CD4-positive, alpha-beta T cell treated with Interleukin-15 for 4 hours (primary cell): ENCODE data around the gene HPCAL1.

Experiments used
- DNase-seq: peaks from one replicate; pipeline ENCODE4 v3.0.0-alpha.2; 2020; ENCODE audit warnings: low spot score

Gene HPCAL1

DNA sequence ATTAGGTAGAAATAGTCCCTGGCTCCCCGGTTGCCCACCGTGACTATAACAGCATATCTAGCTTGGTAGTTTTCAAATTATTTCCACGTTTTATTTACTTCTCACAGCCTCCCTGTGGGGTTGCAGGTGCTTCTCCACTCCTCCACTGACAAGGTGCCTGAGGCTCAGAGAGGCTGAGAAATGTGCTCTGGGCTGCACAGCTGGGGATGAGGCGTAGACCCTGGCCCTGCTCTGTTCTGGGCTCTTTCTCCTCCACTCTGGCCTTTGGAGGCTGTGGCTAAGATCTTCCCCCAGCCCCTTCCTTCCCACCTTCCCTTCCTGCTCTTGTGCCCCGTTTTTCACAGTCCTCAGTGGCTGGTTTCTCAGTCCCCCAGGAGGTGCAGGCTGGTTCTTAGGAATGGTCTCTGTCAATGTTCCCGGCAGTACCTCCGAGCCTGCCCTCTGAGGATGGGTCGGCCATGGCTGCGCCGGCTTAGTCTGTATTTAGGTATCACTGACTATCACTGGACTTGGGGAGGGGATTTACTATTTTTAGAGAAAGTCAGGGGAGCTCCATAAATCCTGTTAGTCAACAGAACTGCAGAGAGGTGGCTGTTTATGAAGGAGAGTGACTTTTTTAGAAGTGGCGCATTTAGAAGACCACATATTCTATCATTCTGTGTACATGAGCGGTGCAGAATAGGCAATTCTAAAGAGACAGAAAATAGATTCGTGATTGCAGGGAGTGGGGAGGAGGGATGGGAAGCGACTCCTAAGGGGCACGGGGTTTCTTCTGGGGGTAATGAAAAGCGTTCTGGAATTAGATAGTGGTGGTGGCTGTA, 35.0 kb downstream of the HPCAL1 start:
- DNase-seq: no peak

DNA sequence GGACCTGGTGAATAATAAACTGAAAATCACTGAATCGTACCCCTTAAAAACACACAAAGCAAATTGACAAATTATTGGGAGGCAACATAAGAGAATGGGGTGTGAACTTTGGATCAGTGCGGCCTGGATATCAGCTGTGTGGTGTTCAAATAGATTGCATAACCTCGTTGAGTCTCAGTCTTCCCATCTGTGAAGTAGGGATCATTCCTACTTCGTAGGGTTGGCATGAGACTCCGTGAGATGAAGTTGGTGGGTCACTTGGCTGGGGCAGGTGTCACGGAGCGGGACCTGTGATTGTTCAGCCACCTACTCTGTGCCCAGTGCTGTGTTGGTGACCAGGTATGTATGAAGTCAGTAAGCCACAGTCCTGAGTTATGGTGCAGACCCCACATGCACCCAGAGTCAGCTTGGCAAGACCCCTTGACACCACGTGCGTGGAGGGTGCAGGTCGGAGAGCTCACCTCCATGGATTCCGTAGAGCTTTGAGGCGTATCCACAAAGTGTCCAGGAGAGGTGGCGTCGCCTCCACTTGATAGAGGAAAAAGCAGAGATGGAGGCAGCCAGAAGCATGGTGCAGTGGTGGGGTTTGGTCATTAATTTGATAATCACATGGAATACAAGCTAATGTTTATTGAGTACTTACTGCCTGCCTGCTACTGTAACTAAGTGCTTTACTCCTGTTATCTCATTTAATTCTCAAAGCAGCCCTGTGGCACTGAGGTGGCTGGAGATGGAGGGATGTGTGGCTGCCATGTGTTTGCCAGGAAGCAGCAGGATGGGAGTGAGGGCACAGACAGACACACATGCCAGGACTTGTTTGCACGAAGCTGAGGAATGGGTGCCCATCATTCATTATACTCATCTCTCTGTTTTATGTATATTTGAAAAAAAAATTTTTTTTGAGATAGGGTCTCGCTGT, 35.8 kb downstream of the HPCAL1 start:
- no peak for DNase-seq

DNA sequence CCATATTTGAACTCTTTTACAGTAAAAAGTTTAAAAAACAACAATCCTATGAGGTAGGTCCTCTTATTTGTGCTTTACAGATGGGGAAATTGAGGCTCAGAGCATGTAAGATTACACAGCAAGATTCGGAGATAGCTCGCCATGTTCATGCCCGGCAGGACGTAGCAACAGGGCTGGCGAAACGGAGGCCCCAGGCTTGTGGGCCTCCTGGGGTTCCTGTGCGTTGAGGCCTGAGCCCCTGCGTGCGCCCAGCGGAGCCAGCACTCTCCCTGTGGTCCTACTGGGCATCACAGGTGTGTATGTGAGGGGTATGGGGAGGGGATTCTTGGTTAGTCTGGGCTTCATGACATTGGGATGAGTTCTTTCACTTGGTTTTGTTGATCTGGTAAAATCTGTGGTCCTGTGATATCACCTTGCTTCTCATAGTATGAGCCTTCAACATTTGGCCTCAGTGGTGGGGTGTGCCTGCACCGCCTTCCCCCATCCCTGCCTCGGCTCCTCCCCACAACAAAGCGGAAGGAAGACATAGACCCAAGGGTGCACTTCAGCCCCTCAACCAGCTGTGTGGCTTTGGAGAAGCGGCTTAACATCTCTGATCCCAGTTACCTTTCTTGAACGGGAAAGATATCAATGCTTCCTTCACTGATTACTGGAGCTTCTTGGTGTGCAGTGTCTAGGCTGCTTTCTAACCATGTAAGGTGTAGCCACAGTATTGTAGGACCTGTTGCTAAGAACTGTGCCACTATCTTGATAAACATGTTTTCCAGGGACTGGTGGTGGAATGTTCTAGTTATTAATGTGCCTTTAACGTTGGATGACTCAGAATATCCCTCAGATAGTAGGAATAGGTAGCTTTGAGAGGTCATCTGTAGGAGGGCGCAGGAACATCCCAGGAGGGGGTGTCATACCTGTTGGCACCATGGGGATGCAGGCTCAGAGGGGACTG, 37.2 kb downstream of the HPCAL1 start:
- DNase-seq: no peak

DNA sequence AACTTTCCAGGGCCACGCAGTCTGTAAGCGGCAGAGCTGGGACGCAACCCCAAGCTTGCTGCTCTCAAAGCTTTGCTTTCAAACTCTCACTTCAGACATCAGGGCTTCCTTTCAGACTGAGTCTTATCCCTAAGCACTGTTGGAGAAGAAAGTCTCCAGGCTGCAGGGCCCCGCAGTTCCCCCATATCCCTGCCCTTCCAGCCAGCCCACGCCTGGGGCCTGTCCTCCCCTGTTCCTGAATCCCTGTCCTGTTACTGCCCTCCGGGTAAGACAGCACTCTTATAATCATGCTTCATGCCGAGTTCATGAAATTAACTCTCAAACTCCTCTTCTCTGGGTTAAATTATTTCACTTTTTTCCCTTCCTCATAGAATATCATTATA, 37.9 kb downstream of the HPCAL1 start:
- DNase-seq: no peak

DNA sequence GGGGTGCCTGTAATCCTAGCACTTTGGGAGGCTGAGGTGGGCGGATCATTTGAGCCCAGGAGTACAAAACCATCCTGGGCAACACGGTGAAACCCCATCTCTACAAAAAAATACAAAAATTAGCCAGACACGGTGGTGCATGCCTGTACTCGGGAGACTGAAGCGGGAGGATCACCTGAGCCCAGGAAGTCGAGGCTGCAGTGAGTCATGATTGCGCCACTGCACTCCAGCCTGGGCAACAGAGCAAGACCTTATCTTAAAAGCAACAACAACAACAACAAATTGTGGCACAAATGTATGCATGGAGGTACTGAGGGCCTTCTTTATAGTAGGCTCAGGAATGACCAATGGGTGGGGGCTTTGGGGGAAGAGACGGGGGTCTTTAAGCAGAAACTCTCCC, 38.5 kb downstream of the HPCAL1 start:
- no peak for DNase-seq

DNA sequence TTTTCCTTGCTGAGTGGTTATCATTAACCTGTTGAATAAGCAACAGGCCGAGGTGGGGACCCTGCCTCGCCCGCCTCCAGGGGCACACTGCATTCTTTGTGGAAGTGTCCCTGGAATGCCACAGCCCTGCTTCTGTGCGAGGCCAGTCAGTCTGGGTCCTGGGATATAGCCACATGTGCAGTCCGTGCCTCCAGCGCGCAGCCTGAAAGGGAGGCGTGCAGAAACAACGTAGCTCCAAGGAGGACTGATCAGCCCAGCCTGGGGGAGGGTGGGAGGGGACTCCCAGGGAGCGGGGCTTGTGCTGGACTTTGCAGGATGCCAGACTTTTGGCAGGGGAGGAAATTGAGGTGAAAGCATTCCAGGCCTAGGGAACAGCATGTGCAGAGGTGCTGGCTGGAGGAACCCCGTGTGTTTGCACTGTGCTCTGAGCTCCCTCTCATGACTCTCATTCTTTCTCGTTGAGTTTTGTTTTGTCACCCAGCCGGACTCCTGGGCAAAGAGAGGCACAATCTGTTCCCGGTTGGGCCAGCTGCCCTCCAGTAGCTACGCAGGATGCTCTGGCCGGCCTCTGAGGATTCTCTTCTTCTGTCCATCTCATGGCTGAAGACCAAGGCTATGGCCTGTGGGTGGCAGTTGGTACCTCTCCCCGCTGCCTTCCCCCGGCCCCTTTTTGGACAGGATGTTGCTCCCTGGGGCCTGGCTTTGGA, 39.7 kb downstream of the HPCAL1 start:
- DNase-seq: no peak

DNA sequence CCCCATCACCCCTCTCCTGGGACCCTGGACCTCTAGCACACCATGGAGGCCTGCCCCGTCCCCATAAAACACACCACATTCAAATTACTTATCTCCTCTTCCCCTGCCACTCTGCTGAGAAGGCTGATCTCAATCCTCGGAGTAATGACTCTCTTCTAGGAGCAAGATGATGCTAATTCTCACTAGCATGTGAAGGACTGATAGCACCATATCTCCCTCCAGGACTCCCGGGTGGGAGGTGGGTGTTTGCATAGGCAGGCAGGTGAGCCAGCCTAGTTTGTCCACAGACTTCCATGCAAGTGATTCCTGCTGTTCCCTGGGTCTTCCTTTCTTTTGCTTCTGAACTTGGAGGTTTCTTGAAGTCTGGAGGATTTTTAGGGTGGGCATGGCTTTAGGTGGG, 40.5 kb downstream of the HPCAL1 start:
- no peak for DNase-seq

DNA sequence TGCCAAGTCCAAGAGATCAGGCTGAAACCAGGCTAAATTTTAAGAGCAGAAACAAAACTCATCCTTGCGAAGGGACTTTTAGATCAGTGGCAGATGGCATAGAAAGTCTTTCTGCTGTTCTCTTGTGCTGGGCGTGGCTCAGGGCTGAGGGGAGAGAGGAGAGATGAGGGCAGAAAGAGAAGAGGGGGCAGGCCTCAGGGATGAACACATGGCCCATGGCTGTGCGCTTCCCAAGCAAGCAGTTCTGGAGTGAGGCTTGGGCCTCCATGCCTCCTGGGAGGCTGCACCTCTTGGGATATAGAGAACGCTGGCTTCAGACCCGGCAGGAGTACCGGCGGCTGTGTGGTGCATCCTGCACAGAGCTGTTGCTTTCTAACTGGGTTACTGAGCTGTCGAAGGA, 41.0 kb downstream of the HPCAL1 start:
- no peak for DNase-seq

DNA sequence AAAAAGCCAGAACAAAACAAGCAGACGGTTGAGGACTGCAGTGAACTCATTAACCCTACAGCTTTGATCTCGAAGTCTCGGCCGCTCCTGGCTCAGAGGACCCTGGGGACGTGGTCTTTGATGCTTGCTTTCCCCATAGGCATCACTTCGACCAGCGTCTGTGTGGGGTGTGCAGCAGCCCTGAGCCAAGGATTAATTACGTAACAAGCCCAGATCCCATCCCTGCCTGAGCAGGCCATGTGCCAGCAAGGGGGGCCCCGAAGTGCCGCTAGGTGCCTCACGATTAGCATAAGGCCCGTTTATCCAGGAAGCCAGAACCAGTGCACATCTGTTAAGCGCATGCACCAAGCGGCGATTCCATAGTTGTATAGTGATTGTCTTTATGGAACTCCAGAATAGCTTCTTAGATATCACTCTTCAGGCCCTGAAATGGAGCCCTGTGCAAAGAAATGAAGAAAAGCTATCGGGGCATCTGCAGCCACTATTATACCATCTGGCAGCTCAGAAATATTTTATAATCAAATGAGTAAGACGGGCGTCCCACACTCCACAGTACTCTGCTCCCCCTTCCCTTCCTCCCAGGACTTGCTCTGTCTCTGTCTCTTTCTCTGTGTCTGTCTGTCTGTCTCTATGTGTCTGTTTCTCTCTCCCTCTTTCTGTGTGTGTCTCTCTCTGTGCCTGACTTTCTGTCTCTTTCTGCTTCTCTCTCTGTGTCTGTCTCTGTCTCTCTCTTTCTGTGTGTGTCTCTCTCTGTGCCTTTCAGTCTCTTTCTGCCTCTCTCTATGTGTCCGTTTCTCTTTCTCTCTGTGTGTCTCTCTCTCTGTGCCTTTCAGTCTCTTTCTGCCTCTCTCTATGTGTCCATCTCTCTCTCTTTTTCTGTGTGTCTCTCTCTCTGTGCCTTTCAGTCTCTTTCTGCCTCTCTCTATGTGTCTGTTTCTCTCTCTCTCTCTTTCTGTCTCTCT, 41.7 kb downstream of the HPCAL1 start:
- no peak for DNase-seq

DNA sequence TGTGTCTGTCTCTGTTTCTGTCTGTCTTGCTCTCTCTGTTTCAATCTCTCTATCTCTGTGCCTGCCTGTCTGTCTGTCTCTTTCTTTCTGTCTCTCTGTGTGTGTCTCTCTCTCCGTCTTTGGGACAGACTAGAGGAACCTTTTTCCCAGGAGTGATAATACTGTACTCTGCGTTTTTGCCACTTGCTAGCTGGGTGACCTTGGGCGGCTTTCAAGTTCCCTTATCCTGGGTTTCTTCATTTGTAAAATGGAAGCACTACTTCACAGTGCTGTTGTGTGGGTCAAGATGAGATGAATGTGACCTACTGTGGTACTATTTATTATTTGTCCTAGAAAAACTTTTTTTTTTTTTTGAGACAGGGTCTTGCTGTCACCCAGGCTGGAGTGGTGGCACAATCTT, 42.4 kb downstream of the HPCAL1 start:
- DNase-seq: no peak

DNA sequence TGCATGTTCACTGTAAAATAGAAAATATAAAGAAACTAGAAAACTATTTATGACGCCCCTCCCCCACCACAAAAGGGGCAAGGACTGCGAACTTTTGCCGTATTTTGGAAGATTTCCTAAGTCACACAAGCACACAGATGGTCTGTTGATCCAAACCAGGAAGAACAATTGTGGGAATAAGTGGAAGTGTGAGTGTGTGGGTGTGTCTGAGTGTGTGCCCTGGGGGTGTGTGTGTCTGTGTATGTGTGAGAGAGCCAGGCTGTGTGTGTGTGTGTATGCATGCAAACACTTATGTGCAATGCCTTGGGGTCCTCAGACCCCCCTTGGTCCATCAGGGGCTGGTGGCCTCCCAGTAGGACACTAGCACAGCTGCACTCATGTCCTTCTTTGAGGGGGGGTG, 43.1 kb downstream of the HPCAL1 start:
- DNase-seq: no peak

DNA sequence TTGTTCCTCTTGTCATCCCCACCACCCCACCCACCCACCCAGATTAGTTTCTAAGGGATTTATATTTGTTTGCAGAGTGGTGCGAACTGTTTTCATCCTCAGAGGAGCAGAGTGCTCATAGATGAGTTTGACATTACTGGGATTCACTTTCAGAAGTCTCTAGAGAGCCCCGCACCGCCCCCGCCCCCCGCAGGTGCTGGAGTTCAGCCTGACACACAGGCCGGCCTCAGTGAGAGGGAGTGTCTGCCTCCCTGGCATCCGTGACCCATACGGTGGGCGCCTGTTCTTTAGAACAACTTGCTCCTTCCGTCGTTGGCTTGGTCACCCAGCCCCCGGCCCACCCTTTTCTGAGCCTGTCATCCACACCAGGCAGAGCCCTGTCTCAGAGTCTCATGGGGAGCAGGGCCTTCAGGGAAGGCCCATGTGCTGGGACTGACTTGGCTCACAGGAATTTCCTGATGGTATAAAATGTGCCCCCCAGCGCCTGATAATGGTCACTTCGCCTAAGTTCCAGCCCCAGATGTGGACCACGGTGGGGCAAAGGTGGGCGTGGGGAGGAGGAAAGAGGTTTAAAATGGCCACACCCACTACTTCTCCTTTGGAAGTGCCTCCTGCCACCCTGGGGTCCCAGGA, 44.3 kb downstream of the HPCAL1 start:
- no peak for DNase-seq

DNA sequence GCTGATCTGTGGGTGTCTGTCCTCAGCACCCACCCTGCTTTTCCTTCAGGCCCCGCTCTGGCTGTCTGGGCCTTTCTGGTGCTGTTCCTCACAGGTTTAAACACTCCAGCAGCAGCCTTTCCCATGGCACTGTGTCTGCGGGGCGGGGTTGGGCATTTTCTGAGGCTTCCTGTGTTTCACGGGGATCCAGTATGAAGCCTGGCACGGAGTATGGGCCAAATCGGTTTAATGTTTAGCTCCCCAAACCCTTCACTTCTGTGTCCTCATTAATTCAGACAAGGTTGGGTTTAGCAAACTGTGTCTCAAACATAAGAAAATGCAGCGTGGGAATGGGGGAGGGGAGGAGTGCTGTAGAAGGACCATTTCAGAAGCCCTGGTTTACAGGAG, 44.9 kb downstream of the HPCAL1 start:
- DNase-seq: no peak

DNA sequence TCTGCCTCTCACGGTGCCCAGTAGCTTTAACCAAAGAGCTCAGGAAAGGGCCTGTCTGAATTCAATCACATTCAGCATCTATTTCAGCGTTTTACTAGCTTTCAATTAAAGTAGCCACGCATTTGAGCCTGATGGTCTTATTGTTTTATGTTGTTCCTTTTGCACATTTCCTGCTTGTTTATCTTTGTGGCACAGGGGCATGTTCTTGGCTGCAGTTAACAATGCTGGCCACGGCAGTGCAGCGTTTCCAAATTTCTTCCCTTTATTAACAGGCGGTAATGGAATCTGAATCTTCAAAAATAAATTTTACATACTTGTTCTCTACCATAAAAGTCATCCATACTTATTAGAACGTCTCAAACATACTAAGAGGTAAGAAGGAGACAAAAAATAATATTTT, 46.2 kb downstream of the HPCAL1 start:
- no peak for DNase-seq

DNA sequence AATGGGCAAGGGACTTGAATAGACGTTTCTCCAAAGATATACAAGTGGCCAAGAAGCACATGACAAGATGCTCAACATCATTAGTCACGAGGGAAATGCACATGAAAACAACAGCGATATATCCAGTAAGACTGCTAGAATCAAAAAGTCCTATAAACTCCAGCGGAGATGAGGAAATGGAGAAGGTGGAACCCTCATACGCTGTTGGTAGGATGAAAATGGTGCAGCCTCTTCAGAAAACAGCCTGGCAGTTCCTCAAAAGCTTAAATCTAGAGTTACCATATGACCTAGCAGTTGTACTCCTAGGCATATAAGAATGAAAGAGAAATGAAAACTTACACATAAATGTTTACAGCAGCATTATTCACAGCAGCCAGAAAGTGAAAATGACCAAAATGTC, 48.1 kb downstream of the HPCAL1 start:
- DNase-seq: no peak

DNA sequence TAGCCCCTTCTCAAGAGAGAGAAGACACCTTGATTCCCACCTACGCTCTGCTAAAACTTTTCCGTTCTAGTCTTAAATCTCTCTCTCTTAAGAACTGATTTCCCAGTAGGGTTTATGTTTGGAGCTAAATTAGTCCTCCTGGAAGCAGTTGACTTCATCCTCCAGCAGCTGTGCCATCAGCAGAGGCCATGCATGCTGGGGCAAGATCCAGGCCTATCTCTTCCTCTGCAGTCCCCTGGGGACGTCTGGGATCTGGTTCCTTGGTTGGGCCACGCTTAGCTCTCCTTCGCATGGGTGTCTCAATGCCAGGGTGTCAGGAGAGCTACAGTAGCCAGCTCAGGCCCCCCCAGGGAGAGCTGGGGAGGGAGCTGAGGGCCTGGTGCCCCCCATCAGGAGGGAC, 49.7 kb downstream of the HPCAL1 start:
- no peak for DNase-seq

DNA sequence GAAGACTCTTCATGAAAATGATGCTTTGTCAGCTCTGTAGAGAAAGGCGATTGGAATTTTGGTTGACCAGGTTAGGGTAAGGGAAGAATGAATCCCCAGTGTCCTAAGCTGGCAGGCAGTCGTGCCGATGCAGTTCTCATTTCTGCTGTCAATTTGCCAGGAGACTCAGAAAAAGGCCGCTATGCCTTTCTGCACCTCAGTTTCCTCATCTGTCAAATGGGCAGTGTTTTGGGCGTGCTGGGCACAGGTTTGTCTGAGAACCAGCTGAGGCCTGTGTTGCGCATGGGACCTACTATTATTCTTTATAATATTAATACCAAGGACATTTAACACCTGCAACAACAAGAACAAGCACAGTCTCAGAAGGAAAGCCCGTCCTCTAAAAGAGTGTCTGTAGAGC, 50.3 kb downstream of the HPCAL1 start:
- no peak for DNase-seq

DNA sequence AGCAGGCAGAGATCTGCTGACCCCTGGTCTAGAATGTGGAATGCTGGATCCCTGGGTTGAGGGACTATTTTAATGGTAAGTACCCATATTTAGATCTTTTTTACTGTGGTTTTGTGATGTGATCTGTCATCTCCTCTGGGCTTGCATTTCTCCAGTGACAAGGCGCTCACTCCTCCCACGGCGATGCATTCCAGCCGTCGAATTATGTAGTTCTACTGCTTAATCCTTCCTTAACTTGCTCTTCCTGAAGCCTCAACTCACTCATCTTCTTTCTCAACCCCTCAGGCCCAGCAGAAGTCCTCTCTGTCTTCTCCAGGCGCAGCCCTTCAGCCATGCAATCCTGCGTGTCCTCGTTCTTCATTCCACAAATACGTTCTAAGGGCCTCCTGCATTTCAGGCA, 51.2 kb downstream of the HPCAL1 start:
- no peak for DNase-seq

DNA sequence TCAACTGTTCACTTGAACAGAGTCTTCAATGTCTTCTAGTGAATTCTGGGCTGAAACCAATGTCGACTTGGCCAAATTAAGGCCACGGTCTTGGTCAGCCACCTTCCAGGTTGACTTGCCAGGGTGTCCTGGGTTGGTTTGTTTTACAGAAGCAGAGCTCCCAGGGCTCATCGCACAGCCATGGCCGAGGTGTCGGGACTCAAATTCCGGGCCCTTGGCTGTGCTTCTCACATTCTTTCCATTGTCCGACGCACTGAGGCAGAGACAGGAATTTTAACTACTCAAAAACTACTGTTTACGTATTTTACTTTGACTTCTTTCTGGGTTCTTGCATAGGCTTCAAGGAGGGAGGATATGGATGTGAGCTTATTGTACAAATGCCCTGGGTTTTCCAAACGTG, 51.7 kb downstream of the HPCAL1 start:
- no peak for DNase-seq
